ENCODE results near the gene SH3BP2. TPM values are rescaled to one million over a fixed set of nuclear protein-coding genes. Genes with fewer than 3 reads are reported as not detected.
A peak's percentile ranks its signal among the peaks of the same experiment; 100 is the strongest.

The SH3BP2 gene
- total RNA-seq, 1 donor: 30.8 TPM

GRCh38 chr4:2805712-2806389 lies 13.0 kb downstream of the SH3BP2 start:
- TF ChIP-seq CTCF (IDR thresholded peaks at IDR 0.05; ENCODE audit: insufficient read depth, low read length): no peak
- no peak overlapping the region for H3K4me3 ChIP-seq (ENCODE audit: low read depth, low read length)
- peak; percentile 22 for DNase-seq (ENCODE audit: low read depth)

GRCh38 chr4:2806390-2807355 lies 13.8 kb downstream of the SH3BP2 start:
- DNase-seq (ENCODE audit: low read depth): peak; percentile 64

GRCh38 chr4:2807571-2807970 lies 14.7 kb downstream of the SH3BP2 start:
- DNase-seq (ENCODE audit: low read depth): no peak
- no peak for TF ChIP-seq CTCF (IDR thresholded peaks at IDR 0.05; ENCODE audit: insufficient read depth, low read length)

More at GRCh38 chr4:2806390-2807355, 13.8 kb downstream of the SH3BP2 start:
- no peak overlapping the region for H3K4me3 ChIP-seq (ENCODE audit: low read depth, low read length)
- no peak for TF ChIP-seq CTCF (IDR thresholded peaks at IDR 0.05; ENCODE audit: insufficient read depth, low read length)

GRCh38 chr4:2808001-2808400 lies 15.1 kb downstream of the SH3BP2 start:
- H3K4me3 ChIP-seq (ENCODE audit: low read depth, low read length): no peak overlapping the region
- TF ChIP-seq CTCF (IDR thresholded peaks at IDR 0.05; ENCODE audit: insufficient read depth, low read length): no peak
- DNase-seq (ENCODE audit: low read depth): no peak

More at GRCh38 chr4:2807571-2807970, 14.7 kb downstream of the SH3BP2 start:
- no peak overlapping the region for H3K4me3 ChIP-seq (ENCODE audit: low read depth, low read length)

- no peak overlapping the region for H3K4me3 ChIP-seq (ENCODE audit: low read depth, low read length)
- DNase-seq (ENCODE audit: low read depth): no peak
- no peak for TF ChIP-seq CTCF (IDR thresholded peaks at IDR 0.05; ENCODE audit: insufficient read depth, low read length)
Observed at GRCh38 chr4:2809610-2810180, 16.8 kb downstream of the SH3BP2 start.

- TF ChIP-seq CTCF (IDR thresholded peaks at IDR 0.05; ENCODE audit: insufficient read depth, low read length): no peak
- H3K4me3 ChIP-seq (ENCODE audit: low read depth, low read length): no peak overlapping the region
- DNase-seq (ENCODE audit: low read depth): no peak
Observed at GRCh38 chr4:2810388-2810787, 17.5 kb downstream of the SH3BP2 start.
